ENCODE measurements around the gene TMEM184A. TPM values are rescaled to one million over a fixed set of nuclear protein-coding genes. Genes with fewer than 3 reads are reported as not detected.

Gene TMEM184A
- total and polyA plus RNA-seq, 2 donors (not counting 3 experiments of a cell fraction or from before 2014, with no cell fraction given) = 0.48 TPM; not detected in 1

DNA sequence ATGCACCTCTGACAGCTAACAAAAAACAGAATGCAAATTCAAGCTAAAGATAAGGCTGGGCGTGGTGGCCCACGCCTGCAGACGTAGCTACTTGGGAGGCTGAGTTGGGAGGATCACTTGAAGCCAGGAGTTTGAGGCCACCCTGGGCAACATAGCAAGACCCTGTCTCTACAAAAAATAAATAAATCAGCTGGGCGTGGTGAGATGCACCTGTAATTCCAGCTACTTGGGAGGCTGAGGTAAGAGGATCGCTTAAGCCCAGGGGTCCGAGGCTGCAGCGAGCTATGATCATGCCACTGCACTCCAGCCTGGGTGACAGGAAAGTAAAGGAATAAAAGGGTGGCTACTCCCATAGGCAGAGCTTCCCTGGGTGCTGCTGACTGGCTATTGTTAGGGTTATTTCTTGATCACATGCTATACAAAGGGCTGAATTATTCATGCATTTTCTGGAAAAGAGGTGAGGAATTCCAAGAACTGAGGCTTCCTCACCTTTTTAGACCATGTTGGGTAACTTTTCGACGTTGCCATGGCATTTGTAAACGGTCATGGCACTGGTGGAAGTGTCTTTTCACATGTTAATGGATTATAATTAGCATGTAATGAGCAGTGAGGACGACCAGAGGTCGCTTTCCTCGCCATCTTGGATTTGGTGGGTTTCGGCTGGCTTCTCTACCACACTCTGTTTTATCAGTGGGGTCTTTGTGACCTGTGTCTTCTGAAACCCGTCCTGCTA lies 20.7 kb upstream of the TMEM184A start:
- no peak for DNase-seq (ENCODE audit: low read depth, low spot score)
- Histone ChIP-seq H3K4me2 (ENCODE audit: insufficient read depth, low read length) (no peak overlapping the region), H3K4me3 (replicated peaks in 1 of 3; ENCODE audit: insufficient read depth in 1 of 3, low read depth in 1 of 3, low read length in 3 of 3) (no peak overlapping the region), H3K36me3 (ENCODE audit: control insufficient read depth in 2 of 2, extremely low read depth in 1 of 2, insufficient read depth in 2 of 2, low read length in 2 of 2) (no peaks in the 10 kb centered on the region), H3K9me3 (replicated peaks; ENCODE audit: control insufficient read depth, insufficient read depth, low read length) (no peaks in the 10 kb centered on the region), H3K9ac (replicated peaks; ENCODE audit: extremely low read depth, insufficient read depth, low read length) (no peak overlapping the region), H2AFZ (ENCODE audit: low read depth, low read length) (no peak overlapping the region), H3K27ac (ENCODE audit: insufficient read depth, low read depth, low read length) (no peak overlapping the region), H3K79me2 (ENCODE audit: control insufficient read depth, insufficient read depth, low read length) (no peaks in the 10 kb centered on the region), H4K20me1 (replicated peaks; ENCODE audit: control insufficient read depth, extremely low read depth, insufficient read depth, low read length) (no peaks in the 10 kb centered on the region), H3K4me1 (ENCODE audit: control insufficient read depth, extremely low read depth, insufficient read depth, low read length) (no peaks in the 10 kb centered on the region), H3K27me3 (ENCODE audit: control insufficient read depth in 2 of 2, insufficient read depth in 2 of 2, low read length in 2 of 2) (no peaks in the 10 kb centered on the region), H3K9me1 (replicated peaks; ENCODE audit: control insufficient read depth, extremely low read depth, insufficient read depth, low read length) (no peaks in the 10 kb centered on the region)
- no peak for FAIRE-seq
- BruUV-seq (replicated peaks) = no TSS peak
- dilution Hi-C loops (cut with MboI; ENCODE audit: extremely low pct_ligation_motif_present, low sequenced_read_pairs) = no loop called here
- intact Hi-C loops (cut with micrococcal nuclease) = loop anchor here (5.0 to 10.0 kb wide), 2 partner anchors 181 to 858 kb away; no protein-coding TSS in a partner anchor
- ChIA-PET CTCF (interaction anchor here (0.9 to 1.4 kb wide), 3 partner anchors 9 to 892 kb away, joined by 3 to 6 read pairs (median 3); no protein-coding TSS in a partner anchor), POLR2A (no interaction called here)
- TF ChIP-seq GATA2 (IDR thresholded peaks at IDR 0.05; ENCODE audit: insufficient read depth, insufficient read length, low read depth, low read length) (no peak), FOS (IDR thresholded peaks at IDR 0.05; ENCODE audit: borderline replicate concordance, insufficient read depth, low read length) (no peak), MYC (IDR thresholded peaks at IDR 0.05; ENCODE audit: low read depth, low read length) (no peak), POLR2A (IDR thresholded peaks at IDR 0.05; ENCODE audit: low read depth, low read length) (no peak), POLR2AphosphoS5 (IDR thresholded peaks at IDR 0.05; ENCODE audit: insufficient read depth, low read depth, low read length) (no peak), JUN (IDR thresholded peaks at IDR 0.05; ENCODE audit: borderline replicate concordance, insufficient read depth, insufficient read length, low read depth) (no peak), EZH2 (IDR thresholded peaks at IDR 0.05; ENCODE audit: borderline replicate concordance, low read depth, low read length, severe bottlenecking) (no peak)
- TF ChIP-seq, protein P1, sequence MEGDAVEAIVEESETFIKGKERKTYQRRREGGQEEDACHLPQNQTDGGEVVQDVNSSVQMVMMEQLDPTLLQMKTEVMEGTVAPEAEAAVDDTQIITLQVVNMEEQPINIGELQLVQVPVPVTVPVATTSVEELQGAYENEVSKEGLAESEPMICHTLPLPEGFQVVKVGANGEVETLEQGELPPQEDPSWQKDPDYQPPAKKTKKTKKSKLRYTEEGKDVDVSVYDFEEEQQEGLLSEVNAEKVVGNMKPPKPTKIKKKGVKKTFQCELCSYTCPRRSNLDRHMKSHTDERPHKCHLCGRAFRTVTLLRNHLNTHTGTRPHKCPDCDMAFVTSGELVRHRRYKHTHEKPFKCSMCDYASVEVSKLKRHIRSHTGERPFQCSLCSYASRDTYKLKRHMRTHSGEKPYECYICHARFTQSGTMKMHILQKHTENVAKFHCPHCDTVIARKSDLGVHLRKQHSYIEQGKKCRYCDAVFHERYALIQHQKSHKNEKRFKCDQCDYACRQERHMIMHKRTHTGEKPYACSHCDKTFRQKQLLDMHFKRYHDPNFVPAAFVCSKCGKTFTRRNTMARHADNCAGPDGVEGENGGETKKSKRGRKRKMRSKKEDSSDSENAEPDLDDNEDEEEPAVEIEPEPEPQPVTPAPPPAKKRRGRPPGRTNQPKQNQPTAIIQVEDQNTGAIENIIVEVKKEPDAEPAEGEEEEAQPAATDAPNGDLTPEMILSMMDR (IDR thresholded peaks at IDR 0.05; ENCODE audit: extremely low read depth in 1 of 2, insufficient read depth in 1 of 2, low read depth in 1 of 2, low read length in 2 of 2) = no peak

Data from endothelial cell of umbilical vein (primary cell).